Kidney epithelial cell (primary cell): ENCODE data around the gene TTLL4. TPM values are rescaled to one million over a fixed set of nuclear protein-coding genes. Genes with fewer than 3 reads are reported as not detected.

Experiments
- DNase-seq: peaks from one replicate; pipeline ENCODE4 v3.0.0-alpha.2; 2010; ENCODE audit warnings: low read depth
- H3K27me3 ChIP-seq: 2 replicates; pipeline ENCODE4 v1.6.0; 2011; ENCODE audit warnings: low read length; ENCODE audit not compliant: control insufficient read depth, insufficient read depth
- H3K36me3 ChIP-seq: 2 replicates; pipeline ENCODE4 v1.5.1; 2011; ENCODE audit warnings: low read length; ENCODE audit not compliant: control insufficient read depth, insufficient read depth
- H3K4me3 ChIP-seq: 2 replicates; pipeline ENCODE4 v1.5.1; 2011; ENCODE audit warnings: low read depth, mild to moderate bottlenecking, control low read depth, low read length
- total RNA-seq: library from RNA; depleted of rRNA; stranded (reverse); fragments of >200 nt; gene quantifications from 2 replicates; pipeline ENCODE4 v1.2.3, GENCODE V29; 2015
- TF ChIP-seq, protein P1 (sequence below): IDR thresholded peaks from 2 replicates; pipeline ENCODE4 v1.5.1; 2011; ENCODE audit warnings: mild to moderate bottlenecking, moderate library complexity, low read length, control low read depth, inconsistent platforms; ENCODE audit not compliant: insufficient read depth, poor library complexity, severe bottlenecking

TTLL4 gene
- total RNA-seq, 1 donor from 2014 or later: 17.3 TPM

DNA sequence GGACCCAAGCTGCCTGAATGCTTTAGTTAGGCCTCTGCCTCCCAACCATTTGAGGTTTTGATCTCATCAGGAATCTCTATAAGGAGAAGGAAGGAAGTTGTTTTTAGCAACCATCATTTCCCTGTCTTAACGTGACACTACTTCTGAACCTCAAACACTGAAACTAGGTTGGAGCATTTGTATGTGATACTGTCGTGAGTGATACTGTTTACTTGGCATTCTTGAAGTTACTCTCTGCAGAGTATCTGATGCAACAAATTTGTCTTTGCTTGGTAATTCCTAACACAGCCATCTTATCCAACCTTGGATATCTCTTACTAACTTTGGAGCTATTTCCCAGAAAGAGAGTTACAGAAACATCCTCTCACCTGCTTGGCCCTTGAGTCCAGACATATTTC is 22.1 kb downstream of the TTLL4 start:
- Histone ChIP-seq H3K36me3 (peaks cover 2% of the 10 kb centered on the region), H3K27me3 (no peaks in the 10 kb centered on the region)
- DNase-seq: no peak

DNA sequence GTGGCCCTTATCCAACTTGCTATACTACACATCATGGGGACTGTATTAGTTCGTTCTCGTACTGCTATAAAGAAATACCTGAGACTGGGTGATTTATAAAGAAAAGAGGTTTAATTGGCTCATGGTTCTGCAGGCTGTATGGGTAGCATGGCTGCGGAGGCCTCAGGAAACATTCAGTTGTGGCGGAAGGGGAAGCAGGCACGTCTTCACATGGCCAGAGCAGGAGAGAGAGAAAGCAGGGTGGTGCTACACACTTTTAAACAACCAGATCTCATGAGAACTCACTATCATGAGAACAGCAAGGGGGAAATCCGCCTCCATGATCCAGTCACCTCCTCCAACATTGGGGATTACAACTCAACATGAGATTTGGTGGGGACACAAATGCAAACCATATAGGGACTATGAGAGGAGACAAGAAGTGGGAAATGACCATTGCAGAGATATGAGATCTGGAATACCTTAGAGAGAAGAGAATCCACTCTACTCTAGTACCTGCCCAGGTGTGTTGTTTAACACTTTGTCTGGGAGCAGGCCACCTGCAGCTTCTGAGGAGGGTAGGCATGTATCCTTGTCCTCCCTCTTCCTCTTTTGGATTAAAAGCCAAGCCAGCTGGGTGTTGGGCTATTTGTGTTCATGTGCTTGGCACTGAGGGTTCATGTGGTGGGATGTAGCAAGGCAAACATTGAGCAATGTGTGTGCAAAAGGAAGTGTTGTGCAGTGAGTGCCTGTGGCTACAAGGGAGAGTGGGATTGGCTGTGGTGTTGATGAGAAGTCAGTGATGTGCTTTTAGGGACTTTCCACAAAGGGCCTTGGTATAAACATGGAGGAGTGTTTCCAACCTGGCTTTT is 22.8 kb downstream of the TTLL4 start:
- TF ChIP-seq, protein P1, sequence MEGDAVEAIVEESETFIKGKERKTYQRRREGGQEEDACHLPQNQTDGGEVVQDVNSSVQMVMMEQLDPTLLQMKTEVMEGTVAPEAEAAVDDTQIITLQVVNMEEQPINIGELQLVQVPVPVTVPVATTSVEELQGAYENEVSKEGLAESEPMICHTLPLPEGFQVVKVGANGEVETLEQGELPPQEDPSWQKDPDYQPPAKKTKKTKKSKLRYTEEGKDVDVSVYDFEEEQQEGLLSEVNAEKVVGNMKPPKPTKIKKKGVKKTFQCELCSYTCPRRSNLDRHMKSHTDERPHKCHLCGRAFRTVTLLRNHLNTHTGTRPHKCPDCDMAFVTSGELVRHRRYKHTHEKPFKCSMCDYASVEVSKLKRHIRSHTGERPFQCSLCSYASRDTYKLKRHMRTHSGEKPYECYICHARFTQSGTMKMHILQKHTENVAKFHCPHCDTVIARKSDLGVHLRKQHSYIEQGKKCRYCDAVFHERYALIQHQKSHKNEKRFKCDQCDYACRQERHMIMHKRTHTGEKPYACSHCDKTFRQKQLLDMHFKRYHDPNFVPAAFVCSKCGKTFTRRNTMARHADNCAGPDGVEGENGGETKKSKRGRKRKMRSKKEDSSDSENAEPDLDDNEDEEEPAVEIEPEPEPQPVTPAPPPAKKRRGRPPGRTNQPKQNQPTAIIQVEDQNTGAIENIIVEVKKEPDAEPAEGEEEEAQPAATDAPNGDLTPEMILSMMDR: no peak
- Histone ChIP-seq H3K27me3 (no peaks in the 10 kb centered on the region), H3K36me3 (peaks cover 2% of the 10 kb centered on the region), H3K4me3 (no peak overlapping the region)
- peak; percentile 62 for DNase-seq

More for the DNA sequence above, 22.1 kb downstream of the TTLL4 start:
- no peak overlapping the region for H3K4me3 ChIP-seq
- TF ChIP-seq, protein P1: no peak

DNA sequence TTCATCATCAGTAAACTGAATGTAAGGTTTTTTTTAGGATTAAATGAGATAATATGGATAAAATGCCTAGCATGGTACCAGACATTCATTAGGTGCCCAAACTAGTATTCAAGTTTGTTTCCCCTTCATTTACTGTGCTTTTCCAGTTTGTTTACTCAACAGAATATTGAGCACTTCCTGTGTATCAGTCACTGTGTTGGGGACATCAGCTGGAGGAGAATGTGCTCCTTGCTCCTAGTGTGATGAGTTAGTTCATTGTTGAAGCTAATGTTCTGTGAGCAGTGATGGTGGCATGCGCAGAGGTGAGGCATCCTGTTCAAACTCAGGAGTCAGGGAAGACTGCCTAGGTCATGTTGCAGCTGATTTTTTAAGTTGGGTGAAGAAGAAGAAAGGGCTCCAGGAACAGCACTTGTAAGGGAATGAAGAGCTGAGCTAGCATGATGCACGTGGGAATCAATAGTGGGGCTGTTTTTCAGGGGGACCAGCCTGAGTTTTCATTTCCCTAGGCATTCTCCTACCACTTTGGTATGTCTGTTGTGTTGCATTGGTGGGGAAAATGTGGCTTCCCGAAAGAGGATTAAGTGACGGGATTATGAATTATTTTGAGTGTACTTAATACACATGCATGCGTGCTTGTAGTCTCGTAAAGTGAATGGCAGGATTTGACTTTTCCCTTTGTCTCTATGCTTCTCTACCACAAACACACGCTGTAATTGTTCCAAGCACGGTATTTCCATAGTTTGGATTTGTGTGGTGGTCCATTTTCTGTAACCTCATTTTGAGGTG is 23.7 kb downstream of the TTLL4 start:
- DNase-seq: no peak
- no peak overlapping the region for H3K4me3 ChIP-seq
- no peaks in the 10 kb centered on the region for H3K27me3 ChIP-seq

DNA sequence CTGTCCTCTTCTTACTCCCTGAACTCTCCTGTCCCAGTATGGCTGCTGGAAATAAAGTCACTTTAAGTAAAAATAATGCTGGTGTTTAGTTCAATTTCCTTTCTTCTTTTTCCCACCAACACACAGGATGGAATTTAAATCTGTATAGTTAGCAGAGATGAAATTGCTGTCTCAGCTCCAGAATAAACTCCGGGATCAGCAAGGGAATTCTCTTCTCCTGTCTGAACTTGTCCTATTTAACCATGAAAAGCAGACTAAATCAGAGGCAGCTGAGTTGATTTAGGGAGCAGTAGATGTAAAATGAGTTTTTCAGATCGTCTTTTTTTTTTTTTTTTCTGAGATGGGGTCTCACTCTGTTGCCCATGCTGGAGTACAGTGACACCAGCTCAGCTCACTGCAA is 25.9 kb downstream of the TTLL4 start:
- DNase-seq: no peak
- TF ChIP-seq, protein P1: no peak
- peaks cover 2% of the 10 kb centered on the region for H3K36me3 ChIP-seq
- H3K4me3 ChIP-seq: no peak overlapping the region
- no peaks in the 10 kb centered on the region for H3K27me3 ChIP-seq

More for the DNA sequence above, 23.7 kb downstream of the TTLL4 start:
- peaks cover 2% of the 10 kb centered on the region for H3K36me3 ChIP-seq
- TF ChIP-seq, protein P1: no peak

DNA sequence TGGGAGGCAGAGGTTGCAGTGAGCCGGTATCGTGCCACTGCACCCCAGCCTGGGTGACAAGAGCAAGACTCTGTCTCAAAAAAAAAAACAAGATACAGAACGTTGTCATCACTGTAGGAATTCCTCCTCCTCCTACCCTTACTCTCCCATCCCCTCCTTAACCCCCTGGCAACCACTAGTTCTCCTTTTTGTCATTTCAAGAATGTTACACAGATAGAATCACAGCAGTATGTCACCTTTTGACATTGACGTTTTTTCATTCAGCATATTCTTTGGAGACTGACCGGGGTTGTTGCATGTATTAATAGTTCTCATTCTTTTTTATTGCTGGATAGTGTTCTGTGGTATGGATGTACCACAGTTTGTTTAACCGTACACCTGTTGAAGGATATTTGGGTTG is 32.4 kb downstream of the TTLL4 start:
- TF ChIP-seq, protein P1: no peak
- Histone ChIP-seq H3K27me3 (no peaks in the 10 kb centered on the region), H3K36me3 (no peaks in the 10 kb centered on the region), H3K4me3 (no peak overlapping the region)
- no peak for DNase-seq
